T-helper 2 cell (primary cell): ENCODE data around the gene ZBTB46.

Experiments used
- DNase-seq, 5 experiments: peaks; one replicate each; pipeline versions ENCODE4 v3.0.0 to v3.0.0-alpha.2; 2012 to 2022

The ZBTB46 gene

GRCh38 chr20:63766695-63767426, 64.2 kb downstream of the ZBTB46 start:
- no peak for DNase-seq

GRCh38 chr20:63765902-63766301, 65.2 kb downstream of the ZBTB46 start:
- DNase-seq = no peak

- DNase-seq = no peak
Observed at GRCh38 chr20:63765082-63765873, 65.8 kb downstream of the ZBTB46 start.

GRCh38 chr20:63759377-63759901, 71.6 kb downstream of the ZBTB46 start:
- no peak for DNase-seq

GRCh38 chr20:63758152-63758551, 72.9 kb downstream of the ZBTB46 start:
- no peak for DNase-seq

GRCh38 chr20:63756648-63756991, 74.4 kb downstream of the ZBTB46 start:
- peak in 1 of 5 experiments; percentile 84 for DNase-seq

GRCh38 chr20:63755933-63756647, 75.0 kb downstream of the ZBTB46 start:
- no peak for DNase-seq

GRCh38 chr20:63754008-63754407, 77.1 kb downstream of the ZBTB46 start:
- no peak for DNase-seq

- no peak for DNase-seq
Observed at GRCh38 chr20:63753381-63753780, 77.7 kb downstream of the ZBTB46 start.

GRCh38 chr20:63752411-63753101, 78.5 kb downstream of the ZBTB46 start:
- DNase-seq = no peak

- DNase-seq = no peak
Observed at GRCh38 chr20:63751471-63752271, 79.4 kb downstream of the ZBTB46 start.

- DNase-seq = peak in 3 of 5 experiments; percentile 47 to 91 (median 51)
Observed at GRCh38 chr20:63750807-63751470, 80.1 kb downstream of the ZBTB46 start.

GRCh38 chr20:63749597-63750508, 81.2 kb downstream of the ZBTB46 start:
- DNase-seq = no peak

- no peak for DNase-seq
Observed at GRCh38 chr20:63748934-63749270, 82.2 kb downstream of the ZBTB46 start.

- DNase-seq = no peak
Observed at GRCh38 chr20:63748070-63748933, 82.8 kb downstream of the ZBTB46 start.

- no peak for DNase-seq
Observed at GRCh38 chr20:63747622-63748069, 83.4 kb downstream of the ZBTB46 start.

- no peak for DNase-seq
Observed at GRCh38 chr20:63746751-63747315, 84.2 kb downstream of the ZBTB46 start.

- no peak for DNase-seq
Observed at GRCh38 chr20:63745961-63746731, 84.9 kb downstream of the ZBTB46 start.
